ENCODE measurements around the gene DHRS4. TPM values are rescaled to one million over a fixed set of nuclear protein-coding genes. Genes with fewer than 3 reads are reported as not detected.
"Not testable (repeated sequence)": the region's sequence is repeated elsewhere in the genome, so short reads cannot be mapped to it uniquely, and the experiment has no call there.

DHRS4 gene
- total RNA-seq, 1 donor from 2014 or later: 18.2 TPM

DNA sequence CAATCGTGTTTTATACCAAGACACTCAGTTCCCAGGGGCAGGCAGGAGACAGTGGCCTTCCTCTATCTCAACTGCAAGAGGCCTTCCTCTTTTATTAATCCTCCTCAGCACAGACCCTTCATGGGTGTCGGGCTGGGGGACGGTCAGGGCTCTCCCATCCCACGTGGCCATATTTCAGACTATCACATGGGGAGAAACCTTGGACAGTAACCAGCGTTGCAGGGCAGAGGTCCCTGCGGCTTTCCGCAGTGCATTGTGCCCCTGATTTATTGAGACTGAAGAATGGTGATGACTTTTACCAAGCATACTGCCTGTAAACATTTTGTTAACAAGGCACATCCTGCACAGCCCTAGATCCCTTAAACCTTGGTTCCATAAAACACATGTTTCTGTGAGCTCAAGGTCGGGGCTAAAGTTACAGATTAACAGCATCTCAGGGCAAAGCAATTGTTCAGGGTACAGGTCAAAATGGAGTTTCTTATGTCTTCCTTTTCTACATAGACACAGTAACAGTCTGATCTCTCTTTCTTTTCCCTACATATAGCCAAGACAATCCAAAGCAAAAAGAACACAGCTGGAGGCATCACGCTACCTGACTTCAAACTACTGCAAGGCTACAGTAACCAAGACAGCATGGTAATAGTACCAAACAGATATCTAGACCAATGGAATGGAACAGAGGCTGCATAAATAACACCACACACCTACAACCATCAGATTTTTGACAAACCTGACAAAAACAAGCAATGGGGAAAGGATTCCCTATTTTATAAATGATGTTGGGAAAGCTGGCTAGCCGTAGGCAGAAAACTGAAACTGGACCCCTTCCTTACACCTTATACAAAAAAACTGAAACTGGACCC is 28.6 kb downstream of the DHRS4 start:
- H3K27me3 Mint-ChIP-seq; H3K27ac Mint-ChIP-seq; H3K9me3 Mint-ChIP-seq; H3K4me1 Mint-ChIP-seq; intact Hi-C loops (cut with micrococcal nuclease); H3K4me3 Mint-ChIP-seq; DNase-seq: not testable (repeated sequence)
- peaks cover 14% of the 10 kb centered on the region for H3K36me3 Mint-ChIP-seq (ENCODE audit: low read depth)

DNA sequence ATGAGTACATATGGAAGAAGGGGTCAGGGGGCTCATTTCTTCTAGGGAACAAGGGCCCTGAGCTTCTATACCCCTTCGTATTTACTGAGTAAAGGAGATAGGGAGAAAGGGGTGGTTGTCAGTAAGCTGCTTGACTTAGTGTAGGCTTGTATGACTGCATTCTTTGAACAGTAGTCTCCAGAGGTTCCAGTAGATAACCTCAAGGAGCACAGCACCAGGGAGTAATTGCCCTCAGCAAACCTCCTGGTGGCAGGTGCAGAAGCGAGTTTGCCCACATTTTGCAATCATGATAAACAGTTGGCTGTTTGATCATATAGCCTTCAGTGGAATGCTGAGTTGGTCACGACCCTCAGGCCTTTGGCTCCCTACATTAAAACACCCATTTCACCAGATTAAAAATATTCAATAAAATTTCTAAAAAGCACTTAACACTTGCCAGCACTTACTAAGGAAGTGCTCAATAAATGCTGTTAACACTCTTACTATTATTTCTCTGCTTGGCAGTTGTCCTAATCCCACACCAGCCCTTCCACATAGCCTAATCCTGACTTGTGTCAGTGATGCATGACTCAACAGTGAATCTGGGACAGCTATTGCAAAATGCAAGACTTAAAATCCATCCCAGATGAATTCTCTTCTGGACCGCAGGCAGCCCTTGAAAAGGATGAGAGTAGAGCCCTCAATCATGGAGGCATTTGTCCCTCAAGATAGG is 31.5 kb downstream of the DHRS4 start:
- Mint-ChIP-seq H3K36me3 (ENCODE audit: low read depth) (peaks cover 13% of the 10 kb centered on the region), H3K27me3 (no peaks in the 10 kb centered on the region), H3K27ac (no peak overlapping the region)

DNA sequence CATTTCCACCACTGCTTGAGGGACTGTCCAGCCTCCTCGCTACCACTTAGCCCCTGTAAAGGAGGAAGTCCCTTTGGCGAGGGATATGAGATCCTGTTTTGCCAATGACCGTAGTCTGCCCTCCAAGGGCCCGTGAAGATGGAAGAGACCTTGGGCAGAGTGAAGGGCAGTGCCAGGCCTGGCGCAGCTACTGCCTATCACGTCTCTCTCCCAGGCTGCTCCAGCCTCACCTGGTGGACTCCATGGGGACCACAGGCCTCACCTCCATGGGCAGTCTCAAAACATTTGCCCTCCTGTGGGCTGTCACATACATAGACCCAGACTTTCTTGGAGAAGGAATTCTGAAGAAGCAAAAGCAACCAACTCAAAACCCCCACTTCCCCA is 34.6 kb downstream of the DHRS4 start:
- H3K4me3 Mint-ChIP-seq: peak overlapping the region; percentile 87
- peaks cover 26% of the 10 kb centered on the region for H3K4me1 Mint-ChIP-seq
- not testable (repeated sequence) for H3K36me3 Mint-ChIP-seq (ENCODE audit: low read depth); H3K9me3 Mint-ChIP-seq; H3K27me3 Mint-ChIP-seq; DNase-seq
- intact Hi-C loops (cut with micrococcal nuclease): loop anchor here (1.0 to 5.0 kb wide), 3 partner anchors 49 to 104 kb away; partner anchors contain the start of gene PCK2
- H3K27ac Mint-ChIP-seq: peak overlapping the region; percentile 53

More for the DNA sequence above, 31.5 kb downstream of the DHRS4 start:
- intact Hi-C loops (cut with micrococcal nuclease): loop anchor here (5.0 kb wide), 2 partner anchors 52 to 107 kb away; partner anchors contain the start of gene PCK2
- H3K9me3 Mint-ChIP-seq: no peaks in the 10 kb centered on the region
- no peak overlapping the region for H3K4me3 Mint-ChIP-seq
- no peak for DNase-seq
- peaks cover 26% of the 10 kb centered on the region for H3K4me1 Mint-ChIP-seq

DNA sequence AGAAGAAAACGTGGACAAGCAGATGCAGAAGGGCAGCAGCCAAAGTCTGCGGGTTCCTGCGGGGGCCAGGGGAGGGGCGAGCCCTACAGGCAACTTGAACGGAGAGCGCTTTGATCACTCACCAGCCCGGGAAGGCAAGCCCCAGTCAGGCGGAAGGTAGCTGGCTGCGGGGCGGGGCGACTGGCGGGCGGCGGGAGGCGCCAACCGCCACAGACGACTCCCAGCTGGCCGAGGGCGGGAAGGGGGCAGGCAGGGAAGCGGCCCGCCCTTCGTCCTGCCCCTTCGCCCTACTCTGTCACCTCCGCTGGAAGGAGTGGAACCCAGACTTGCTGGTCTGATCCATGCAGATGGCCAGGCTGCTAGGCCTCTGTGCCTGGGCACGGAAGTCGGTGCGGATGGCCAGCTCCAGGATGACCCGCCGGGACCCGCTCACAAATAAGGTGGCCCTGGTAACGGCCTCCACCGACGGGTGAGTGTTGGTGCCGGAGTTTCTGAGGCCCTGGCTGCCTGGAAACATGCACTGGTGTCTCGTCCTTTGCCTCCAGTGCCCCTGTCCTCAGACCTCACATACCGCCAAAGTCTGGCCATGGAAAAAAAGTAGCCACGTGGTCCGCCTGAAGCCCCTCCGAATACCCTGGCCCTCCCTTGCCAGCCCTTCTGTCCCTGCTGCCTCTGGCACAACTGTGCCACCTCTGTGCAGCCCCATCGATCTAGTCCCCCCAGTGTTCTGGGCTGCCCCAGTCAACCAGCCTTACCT is 35.2 kb downstream of the DHRS4 start, which contains the start of gene DHRS4L2:
TSS of gene DHRS4L2 (plus strand) at position 323 of the 757 bp plus-strand sequence. CDS start at position 342, 19 bp downstream.
- H3K9me3 Mint-ChIP-seq; H3K27me3 Mint-ChIP-seq; H3K36me3 Mint-ChIP-seq (ENCODE audit: low read depth): not testable (repeated sequence)
- intact Hi-C loops (cut with micrococcal nuclease): loop anchor here (1.0 to 5.0 kb wide), 3 partner anchors 49 to 104 kb away; partner anchors contain the start of gene PCK2
- Mint-ChIP-seq H3K4me3 (peak within 1 kb of the TSS; percentile 87), H3K27ac (peak within 1 kb of the TSS; percentile 85), H3K4me1 (peaks cover 26% of the 10 kb centered on the region)
- DNase-seq: peak; percentile 96

DNA sequence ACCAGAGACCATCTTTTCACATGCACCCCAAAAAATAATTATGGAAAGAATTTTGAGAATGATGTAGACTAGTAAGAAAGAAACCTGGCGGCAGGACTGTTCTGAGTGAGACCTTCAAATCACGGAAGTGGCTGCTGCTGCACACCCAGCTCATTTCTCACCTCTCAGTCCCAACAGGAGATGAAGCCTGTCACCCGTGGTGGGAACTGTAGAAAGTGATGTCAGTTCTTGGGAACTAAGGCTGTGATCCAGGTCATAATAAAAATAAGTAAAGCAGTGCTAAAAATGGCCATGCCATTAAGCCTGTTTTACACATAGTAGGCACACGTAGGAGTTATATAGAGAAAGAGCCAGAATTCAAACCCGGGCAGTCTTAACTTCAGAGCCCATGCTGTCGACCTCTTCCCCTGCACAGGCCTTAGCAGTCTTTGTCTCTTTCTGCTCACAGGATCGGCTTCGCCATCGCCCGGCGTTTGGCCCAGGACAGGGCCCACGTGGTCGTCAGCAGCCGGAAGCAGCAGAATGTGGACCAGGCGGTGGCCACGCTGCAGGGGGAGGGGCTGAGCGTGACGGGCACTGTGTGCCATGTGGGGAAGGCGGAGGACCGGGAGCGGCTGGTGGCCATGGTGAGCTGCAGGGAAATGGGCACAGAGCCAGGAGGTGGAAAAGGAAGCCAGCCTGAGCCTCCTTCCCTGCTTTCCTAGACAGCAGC is 36.3 kb downstream of the DHRS4 start:
- peak overlapping the region; percentile 85 for H3K27ac Mint-ChIP-seq
- H3K4me3 Mint-ChIP-seq: peak overlapping the region; percentile 87
- H3K9me3 Mint-ChIP-seq; H3K27me3 Mint-ChIP-seq; DNase-seq; H3K36me3 Mint-ChIP-seq (ENCODE audit: low read depth): not testable (repeated sequence)
- intact Hi-C loops (cut with micrococcal nuclease): loop anchor here (5.0 kb wide), 2 partner anchors 47 to 102 kb away; partner anchors contain the start of gene PCK2
- peaks cover 26% of the 10 kb centered on the region for H3K4me1 Mint-ChIP-seq

DNA sequence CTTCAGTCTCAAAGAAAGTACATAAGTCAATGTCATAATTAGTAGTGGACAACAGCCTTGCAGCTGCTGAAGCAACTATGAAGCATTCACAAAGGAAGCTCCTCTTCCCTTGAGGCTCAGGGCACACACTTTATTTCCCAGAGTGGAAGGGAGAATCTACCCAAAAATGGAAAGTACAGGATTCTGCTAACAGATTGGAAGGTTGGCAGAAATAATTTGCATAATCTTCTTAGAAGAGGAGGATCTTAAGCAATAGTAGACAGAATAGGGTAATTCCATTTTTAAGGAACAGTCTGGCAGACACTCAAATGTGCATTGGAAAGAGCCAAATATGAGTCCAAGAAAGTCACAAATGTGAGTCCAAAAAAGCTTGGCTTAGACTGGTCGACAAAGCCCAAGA is 37.4 kb downstream of the DHRS4 start:
- H3K27ac Mint-ChIP-seq; DNase-seq; H3K27me3 Mint-ChIP-seq; H3K4me3 Mint-ChIP-seq; intact Hi-C loops (cut with micrococcal nuclease); H3K9me3 Mint-ChIP-seq; H3K36me3 Mint-ChIP-seq (ENCODE audit: low read depth): not testable (repeated sequence)
- H3K4me1 Mint-ChIP-seq: peaks cover 26% of the 10 kb centered on the region

DNA sequence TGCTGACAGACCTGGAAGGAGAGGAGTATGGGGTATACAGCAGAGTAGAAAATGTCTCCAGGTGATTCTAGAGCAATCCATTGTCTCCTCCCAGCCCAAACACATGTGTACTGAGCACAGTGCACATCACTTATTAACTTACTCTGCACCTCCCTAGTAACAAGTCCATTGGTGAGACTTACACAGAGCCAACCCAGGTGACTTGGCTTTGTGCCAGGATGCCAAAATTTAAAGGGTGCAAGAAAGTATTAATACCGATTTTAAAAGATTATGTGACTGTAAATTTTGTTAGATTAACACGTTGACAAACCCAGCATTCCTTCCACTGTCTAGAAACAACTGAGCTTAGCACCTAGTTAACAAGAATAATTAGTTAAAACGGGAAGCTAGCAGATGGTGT is 39.5 kb downstream of the DHRS4 start:
- DNase-seq; H3K36me3 Mint-ChIP-seq (ENCODE audit: low read depth); H3K9me3 Mint-ChIP-seq; H3K4me3 Mint-ChIP-seq; H3K27ac Mint-ChIP-seq; H3K27me3 Mint-ChIP-seq; intact Hi-C loops (cut with micrococcal nuclease): not testable (repeated sequence)
- H3K4me1 Mint-ChIP-seq: peaks cover 16% of the 10 kb centered on the region

DNA sequence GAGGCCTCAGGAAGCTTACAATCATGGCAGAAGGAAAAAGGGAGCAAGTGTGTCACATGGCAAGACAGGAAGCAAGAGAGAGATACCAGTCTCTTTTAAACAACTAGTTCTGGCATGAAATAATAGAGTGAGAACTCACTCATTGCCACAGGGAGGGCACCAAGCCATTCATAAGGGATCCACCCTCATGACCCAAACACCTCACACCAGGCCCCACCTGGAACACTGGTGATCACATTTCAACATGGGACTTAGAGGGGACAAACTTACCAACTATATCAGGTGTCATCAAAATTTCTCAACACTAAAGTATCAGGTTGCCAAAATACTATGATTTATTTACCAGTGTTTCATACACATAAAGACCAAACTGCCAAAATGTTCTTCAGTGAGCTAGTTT is 42.4 kb downstream of the DHRS4 start:
- H3K36me3 Mint-ChIP-seq (ENCODE audit: low read depth); H3K9me3 Mint-ChIP-seq; H3K4me1 Mint-ChIP-seq; H3K4me3 Mint-ChIP-seq; H3K27me3 Mint-ChIP-seq; H3K27ac Mint-ChIP-seq; DNase-seq; intact Hi-C loops (cut with micrococcal nuclease): not testable (repeated sequence)

DNA sequence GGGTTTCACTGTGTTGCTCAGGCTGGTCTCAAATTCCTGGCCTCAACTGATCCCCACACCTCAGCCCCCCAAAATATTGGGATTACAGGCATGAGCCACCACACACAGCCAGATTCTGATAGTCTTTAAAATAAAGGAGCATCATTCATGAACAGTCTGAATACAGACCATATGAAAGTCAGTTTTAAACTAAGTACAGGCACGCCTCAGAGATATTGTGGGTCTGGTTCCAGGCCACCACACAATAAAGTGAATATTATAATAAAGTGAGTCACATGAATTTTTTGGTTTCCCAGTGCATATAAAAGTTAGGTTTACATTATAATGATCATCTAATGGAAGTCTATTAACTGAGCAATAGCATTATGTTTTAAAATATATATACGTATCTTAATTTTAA is 43.3 kb downstream of the DHRS4 start:
- intact Hi-C loops (cut with micrococcal nuclease); DNase-seq; H3K27me3 Mint-ChIP-seq; H3K27ac Mint-ChIP-seq; H3K4me1 Mint-ChIP-seq; H3K4me3 Mint-ChIP-seq; H3K9me3 Mint-ChIP-seq; H3K36me3 Mint-ChIP-seq (ENCODE audit: low read depth): not testable (repeated sequence)

DNA sequence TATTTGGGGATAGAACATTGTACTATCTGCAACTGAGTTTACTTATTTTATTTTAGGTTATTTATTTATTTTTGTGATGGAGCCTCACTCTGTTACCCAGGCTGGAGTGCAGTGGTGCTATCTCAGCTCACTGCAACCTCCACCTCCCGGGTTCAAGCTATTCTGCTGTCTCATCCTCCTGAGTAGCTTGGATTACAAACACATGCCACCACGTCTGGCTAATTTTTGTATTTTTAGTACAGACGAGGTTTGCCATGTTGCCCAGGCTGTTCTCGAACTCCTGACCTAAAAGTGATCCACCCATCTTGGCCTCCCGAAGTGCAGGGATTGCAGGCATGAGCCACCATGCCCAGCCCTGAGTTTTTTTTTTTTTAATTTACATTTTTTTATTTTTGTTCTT is 46.1 kb downstream of the DHRS4 start:
- H3K27me3 Mint-ChIP-seq; H3K27ac Mint-ChIP-seq; DNase-seq; intact Hi-C loops (cut with micrococcal nuclease); H3K4me3 Mint-ChIP-seq; H3K9me3 Mint-ChIP-seq; H3K36me3 Mint-ChIP-seq (ENCODE audit: low read depth); H3K4me1 Mint-ChIP-seq: not testable (repeated sequence)

DNA sequence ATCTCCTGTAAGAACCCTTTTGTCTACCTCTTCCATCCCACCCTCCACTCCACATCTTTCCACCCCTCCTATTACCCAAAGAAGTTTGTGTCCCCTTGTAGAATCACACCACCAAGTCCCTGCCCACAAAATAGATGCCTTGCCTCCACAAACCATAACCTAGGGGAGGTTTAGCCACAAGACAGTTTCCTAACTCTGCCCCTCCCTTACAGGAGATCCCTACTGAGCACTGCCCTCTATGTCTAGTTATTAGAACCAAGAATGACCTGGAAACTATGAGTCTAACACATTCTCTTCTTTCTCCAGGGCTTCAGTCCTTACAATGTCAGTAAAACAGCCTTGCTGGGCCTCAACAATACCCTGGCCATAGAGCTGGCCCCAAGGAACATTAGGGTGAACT is 47.5 kb downstream of the DHRS4 start:
- DNase-seq; intact Hi-C loops (cut with micrococcal nuclease); H3K27me3 Mint-ChIP-seq; H3K4me3 Mint-ChIP-seq; H3K9me3 Mint-ChIP-seq; H3K27ac Mint-ChIP-seq; H3K4me1 Mint-ChIP-seq; H3K36me3 Mint-ChIP-seq (ENCODE audit: low read depth): not testable (repeated sequence)

DNA sequence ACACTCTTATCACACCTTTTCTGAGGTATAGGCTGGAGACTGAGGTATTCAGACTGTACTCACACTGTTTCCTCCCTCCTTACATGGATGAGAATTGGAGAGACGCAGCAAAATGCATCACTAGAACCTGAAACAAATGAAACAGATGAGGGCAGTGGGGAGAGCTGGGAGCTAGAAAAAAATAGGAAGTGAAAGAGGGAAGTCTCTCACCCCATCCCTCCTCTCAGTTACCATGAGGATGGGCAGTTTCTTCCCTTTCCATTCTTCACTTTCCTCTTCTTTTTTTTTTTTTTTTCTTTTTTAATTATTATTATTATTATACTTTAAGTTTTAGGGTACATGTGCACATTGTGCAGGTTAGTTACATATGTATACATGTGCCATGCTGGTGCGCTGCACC is 48.1 kb downstream of the DHRS4 start:
- H3K36me3 Mint-ChIP-seq (ENCODE audit: low read depth); intact Hi-C loops (cut with micrococcal nuclease); H3K4me1 Mint-ChIP-seq; H3K27ac Mint-ChIP-seq; H3K4me3 Mint-ChIP-seq; DNase-seq; H3K9me3 Mint-ChIP-seq; H3K27me3 Mint-ChIP-seq: not testable (repeated sequence)

DNA sequence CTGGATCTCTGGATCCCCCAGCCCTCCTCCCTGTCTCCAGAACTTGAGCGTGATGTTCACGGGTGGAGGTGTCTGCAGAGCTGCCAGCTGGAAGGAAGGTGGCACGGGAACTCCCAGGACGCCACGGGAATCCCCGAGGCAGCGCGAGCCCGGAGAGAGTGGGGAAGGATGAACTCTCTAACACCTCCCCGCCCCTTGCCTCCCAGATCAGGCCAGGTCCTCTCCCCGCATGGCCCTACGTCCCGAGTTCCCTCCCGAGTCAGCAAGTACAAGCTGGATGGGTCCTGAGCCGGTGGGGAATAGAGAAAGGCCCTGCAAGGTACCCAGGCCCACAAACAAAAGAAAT is 52.9 kb downstream of the DHRS4 start:
- H3K27me3 Mint-ChIP-seq; H3K27ac Mint-ChIP-seq; H3K4me3 Mint-ChIP-seq; DNase-seq; H3K36me3 Mint-ChIP-seq (ENCODE audit: low read depth); intact Hi-C loops (cut with micrococcal nuclease); H3K9me3 Mint-ChIP-seq: not testable (repeated sequence)
- H3K4me1 Mint-ChIP-seq: peaks cover 27% of the 10 kb centered on the region
